Measurements from ENCODE around the gene ZNF740. TPM values are rescaled to one million over a fixed set of nuclear protein-coding genes. Genes with fewer than 3 reads are reported as not detected.

The ZNF740 gene, protein sequence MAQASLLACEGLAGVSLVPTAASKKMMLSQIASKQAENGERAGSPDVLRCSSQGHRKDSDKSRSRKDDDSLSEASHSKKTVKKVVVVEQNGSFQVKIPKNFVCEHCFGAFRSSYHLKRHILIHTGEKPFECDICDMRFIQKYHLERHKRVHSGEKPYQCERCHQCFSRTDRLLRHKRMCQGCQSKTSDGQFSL
- total RNA-seq: 10 to 100 TPM; 24.4 to 24.7 TPM
- polyA plus RNA-seq (2013, experiment 1 of 2): 25.3 TPM
- polyA plus RNA-seq (2013, experiment 2 of 2): 25.6 TPM
- 34.0 to 164 (median 91.7) reads per million in 172 experiments for total RNA-seq

DNA sequence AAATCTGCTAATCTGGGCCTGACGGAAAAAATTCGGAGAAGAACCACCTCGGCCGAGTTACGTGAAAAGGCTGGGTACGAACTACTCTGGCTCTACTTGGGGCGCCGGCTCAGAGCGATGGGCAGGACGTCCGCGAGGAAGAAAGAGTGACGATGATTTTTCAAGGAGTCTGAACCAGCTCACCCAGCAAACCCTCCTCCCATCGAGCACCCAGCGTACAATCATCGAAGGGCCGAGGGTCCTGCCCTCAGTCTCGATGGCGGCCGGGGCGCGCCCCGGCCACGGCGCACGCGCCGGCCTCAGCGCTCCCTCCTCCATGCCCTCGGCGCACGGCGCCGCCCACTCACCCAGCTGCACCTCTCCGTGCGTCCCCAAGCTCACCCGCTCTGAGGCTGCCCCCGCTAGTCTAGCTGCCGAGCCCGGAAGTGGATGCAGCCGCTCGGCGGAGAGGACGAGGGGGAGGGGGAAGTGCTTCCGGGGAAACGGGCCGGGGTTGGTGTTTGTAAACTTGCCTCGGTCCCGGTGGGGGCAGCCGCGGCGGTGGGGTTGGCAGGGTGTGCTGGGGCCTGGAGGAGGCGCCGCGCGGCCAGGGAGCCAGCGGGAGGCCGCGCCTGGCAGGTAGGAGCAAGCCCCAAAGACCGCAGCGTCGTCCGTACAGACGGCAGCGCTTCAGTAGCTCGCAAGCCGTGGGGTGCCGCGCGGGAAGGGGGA, at the start of gene ZNF740, which contains the start of gene CSAD:
Gene ZNF740, plus strand, starts transcription at position 503 of the 711 bp plus-strand sequence. CDS start 1,262 bp downstream, outside the sequence.
Gene CSAD, minus strand, starts transcription at position 706 of the 711 bp plus-strand sequence. CDS start 7,455 bp downstream, outside the sequence.
- Histone ChIP-seq H3K4me3 (ENCODE audit: low read length) (peak within 1 kb of the TSS; percentile 94), H3K27me3 (ENCODE audit: control insufficient read depth in 1 of 2, insufficient read depth in 2 of 2, low read length in 2 of 2) (no peaks in the 10 kb centered on the region), H3K36me3 (ENCODE audit: insufficient read depth, low read length) (peaks cover 37% of the 10 kb centered on the region), H3K27ac (ENCODE audit: low read depth in 1 of 2, low read length in 2 of 2) (peak within 1 kb of the TSS; percentile 87 to 92), H3K9me3 (ENCODE audit: control insufficient read depth in 1 of 2, insufficient read depth in 1 of 2, low read length in 2 of 2) (no peaks in the 10 kb centered on the region), H3K4me1 (ENCODE audit: insufficient read depth, low read length) (peaks cover 52% of the 10 kb centered on the region)
- peaks cover 53% of the 10 kb centered on the region for H3K36me3 Mint-ChIP-seq (ENCODE audit: low read depth)
- ATAC-seq (ENCODE audit: poor library complexity): peak; percentile 93
- no peaks in the 10 kb centered on the region for H3K9me3 Mint-ChIP-seq
- H3K27ac Mint-ChIP-seq: peak within 1 kb of the TSS; percentile 94
- H3K27me3 Mint-ChIP-seq: no peaks in the 10 kb centered on the region
- H3K4me1 Mint-ChIP-seq (ENCODE audit: low read depth): peaks cover 57% of the 10 kb centered on the region
- ChIA-PET CTCF (interaction anchor here (0.5 to 4.0 kb wide), 12 partner anchors 20 to 495 kb away, joined by 3 to 23 read pairs (median 3); partner anchors contain the start of genes AAAS, ATP5MC2 and ESPL1), POLR2A (interaction anchor here (0.6 to 3.6 kb wide), 32 partner anchors 10 to 1100 kb away, joined by 3 to 53 read pairs (median 5); partner anchors contain the start of genes AAAS, EIF4B, ESPL1 and HNRNPA1)
- intact Hi-C loops (cut with DNase I, micrococcal nuclease): loop anchor here (1.0 to 5.0 kb wide), 4 partner anchors 18 to 88 kb away; partner anchors contain the start of gene ESPL1 (in 1 of the 2)
- H3K4me3 Mint-ChIP-seq: peak within 1 kb of the TSS; percentile 98
- DNase-seq: peak; percentile 92 to 99 (median 97)
- TF ChIP-seq, protein P1, sequence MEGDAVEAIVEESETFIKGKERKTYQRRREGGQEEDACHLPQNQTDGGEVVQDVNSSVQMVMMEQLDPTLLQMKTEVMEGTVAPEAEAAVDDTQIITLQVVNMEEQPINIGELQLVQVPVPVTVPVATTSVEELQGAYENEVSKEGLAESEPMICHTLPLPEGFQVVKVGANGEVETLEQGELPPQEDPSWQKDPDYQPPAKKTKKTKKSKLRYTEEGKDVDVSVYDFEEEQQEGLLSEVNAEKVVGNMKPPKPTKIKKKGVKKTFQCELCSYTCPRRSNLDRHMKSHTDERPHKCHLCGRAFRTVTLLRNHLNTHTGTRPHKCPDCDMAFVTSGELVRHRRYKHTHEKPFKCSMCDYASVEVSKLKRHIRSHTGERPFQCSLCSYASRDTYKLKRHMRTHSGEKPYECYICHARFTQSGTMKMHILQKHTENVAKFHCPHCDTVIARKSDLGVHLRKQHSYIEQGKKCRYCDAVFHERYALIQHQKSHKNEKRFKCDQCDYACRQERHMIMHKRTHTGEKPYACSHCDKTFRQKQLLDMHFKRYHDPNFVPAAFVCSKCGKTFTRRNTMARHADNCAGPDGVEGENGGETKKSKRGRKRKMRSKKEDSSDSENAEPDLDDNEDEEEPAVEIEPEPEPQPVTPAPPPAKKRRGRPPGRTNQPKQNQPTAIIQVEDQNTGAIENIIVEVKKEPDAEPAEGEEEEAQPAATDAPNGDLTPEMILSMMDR (IDR thresholded peaks at IDR 0.05): no peak

DNA sequence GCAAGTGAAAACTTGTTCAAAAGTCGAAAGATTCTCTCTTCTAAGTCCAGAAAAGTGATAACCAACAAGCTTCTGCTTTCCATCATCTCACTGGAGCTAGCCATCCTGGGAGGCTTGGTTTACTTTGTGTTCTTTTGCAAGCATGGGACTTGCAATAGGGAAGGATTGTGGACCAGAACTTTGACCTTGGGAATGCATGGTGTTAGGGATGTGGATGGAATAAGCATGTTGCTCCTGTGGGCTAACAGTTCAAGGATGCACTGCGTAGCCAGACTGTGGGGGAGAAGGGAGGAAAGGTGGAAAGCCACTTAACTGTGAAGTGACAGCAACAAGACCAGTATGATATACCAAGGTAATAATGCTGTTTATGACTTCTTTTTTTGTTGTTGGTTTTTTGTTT, 48.7 kb upstream of the ZNF740 start:
- TF ChIP-seq, protein P1 (IDR thresholded peaks at IDR 0.05): no peak
- Mint-ChIP-seq H3K27me3 (peaks cover 9% of the 10 kb centered on the region), H3K27ac (no peak overlapping the region), H3K4me3 (no peak overlapping the region), H3K4me1 (ENCODE audit: low read depth) (no peaks in the 10 kb centered on the region), H3K36me3 (ENCODE audit: low read depth) (no peaks in the 10 kb centered on the region), H3K9me3 (peaks cover 2% of the 10 kb centered on the region)
- ChIA-PET POLR2A (no interaction called here), CTCF (no interaction called here)
- no peak for ATAC-seq (ENCODE audit: poor library complexity)
- H3K36me3 ChIP-seq (ENCODE audit: insufficient read depth, low read length): no peaks in the 10 kb centered on the region
- no peak for DNase-seq
- H3K27me3 ChIP-seq (ENCODE audit: control insufficient read depth in 1 of 2, insufficient read depth in 2 of 2, low read length in 2 of 2): no peaks in the 10 kb centered on the region
- H3K9me3 ChIP-seq (ENCODE audit: control insufficient read depth in 1 of 2, insufficient read depth in 1 of 2, low read length in 2 of 2): peaks cover 3 to 5% of the 10 kb centered on the region in 2 experiments
- H3K27ac ChIP-seq (ENCODE audit: low read depth in 1 of 2, low read length in 2 of 2): no peak overlapping the region
- no peak overlapping the region for H3K4me3 ChIP-seq (ENCODE audit: low read length)
- intact Hi-C loops (cut with DNase I, micrococcal nuclease): no loop called here
- H3K4me1 ChIP-seq (ENCODE audit: insufficient read depth, low read length): no peaks in the 10 kb centered on the region

DNA sequence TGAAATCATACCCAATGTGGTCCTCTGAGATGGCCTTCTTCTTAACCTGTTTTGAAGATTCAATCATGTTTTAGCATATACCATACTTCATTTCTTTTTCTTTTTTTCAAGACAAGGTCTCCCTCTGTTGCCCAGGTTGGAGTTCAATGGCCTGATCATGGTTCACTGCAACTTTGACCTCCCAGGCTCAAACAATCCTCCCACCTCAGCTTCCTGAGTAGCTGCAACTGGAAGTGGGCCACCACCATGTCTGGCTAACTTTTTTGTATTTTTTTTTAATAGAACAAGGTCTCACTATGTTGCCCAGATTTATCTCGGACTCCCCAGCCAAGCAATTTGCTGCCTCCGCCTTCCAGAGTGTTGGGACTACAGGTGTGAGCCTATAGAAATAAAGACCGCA, 46.8 kb upstream of the ZNF740 start:
- Histone ChIP-seq H3K27ac (ENCODE audit: low read depth in 1 of 2, low read length in 2 of 2) (no peak overlapping the region), H3K36me3 (ENCODE audit: insufficient read depth, low read length) (no peaks in the 10 kb centered on the region), H3K4me3 (ENCODE audit: low read length) (no peak overlapping the region), H3K4me1 (ENCODE audit: insufficient read depth, low read length) (no peaks in the 10 kb centered on the region), H3K9me3 (ENCODE audit: control insufficient read depth in 1 of 2, insufficient read depth in 1 of 2, low read length in 2 of 2) (peaks cover 5 to 8% of the 10 kb centered on the region in 2 experiments), H3K27me3 (ENCODE audit: control insufficient read depth in 1 of 2, insufficient read depth in 2 of 2, low read length in 2 of 2) (no peaks in the 10 kb centered on the region)
- intact Hi-C loops (cut with DNase I, micrococcal nuclease): no loop called here
- H3K27ac Mint-ChIP-seq: no peak overlapping the region
- no peaks in the 10 kb centered on the region for H3K4me1 Mint-ChIP-seq (ENCODE audit: low read depth)
- TF ChIP-seq, protein P1 (IDR thresholded peaks at IDR 0.05): no peak
- POLR2A ChIA-PET: no interaction called here
- no peak for DNase-seq
- CTCF ChIA-PET: no interaction called here
- H3K9me3 Mint-ChIP-seq: peaks cover 8% of the 10 kb centered on the region
- ATAC-seq (ENCODE audit: poor library complexity): no peak
- H3K4me3 Mint-ChIP-seq: no peak overlapping the region
- no peaks in the 10 kb centered on the region for H3K36me3 Mint-ChIP-seq (ENCODE audit: low read depth)
- peaks cover 9% of the 10 kb centered on the region for H3K27me3 Mint-ChIP-seq
